MG63 (cell line): ENCODE data around the gene MTCH1. TPM values are rescaled to one million over a fixed set of nuclear protein-coding genes. Genes with fewer than 3 reads are reported as not detected.

ENCODE experiments used
- DNase-seq: peaks from one replicate; pipeline ENCODE4 v3.0.0-alpha.2; 2020
- H3K27me3 ChIP-seq: fragments of 250-450 bp; sonication (Bioruptor Pico); 2 replicates; pipeline ENCODE4 v1.5.1; 2020; ENCODE audit warnings: mild to moderate bottlenecking, moderate library complexity
- H3K36me3 ChIP-seq: fragments of 250-450 bp; sonication (Bioruptor Pico); 2 replicates; pipeline ENCODE4 v1.5.1; 2020; ENCODE audit warnings: mild to moderate bottlenecking, moderate library complexity
- H3K4me3 ChIP-seq: fragments of 250-450 bp; sonication (Bioruptor Pico); 2 replicates; pipeline ENCODE4 v1.5.1; 2020; ENCODE audit warnings: mild to moderate bottlenecking, moderate library complexity
- H3K9me3 ChIP-seq: fragments of 250-450 bp; sonication (Bioruptor Pico); 2 replicates; pipeline ENCODE4 v1.5.1; 2020; ENCODE audit warnings: mild to moderate bottlenecking, moderate library complexity
- total RNA-seq: library from RNA; depleted of rRNA; stranded (reverse); fragments of >200 nt; shearing (Covaris generic); gene quantifications from 2 replicates; pipeline ENCODE4 v1.2.3, GENCODE V29; 2014; ENCODE audit warnings: low replicate concordance

MTCH1 gene
- total RNA-seq, 1 experiment from 2014 or later = 270 TPM

DNA sequence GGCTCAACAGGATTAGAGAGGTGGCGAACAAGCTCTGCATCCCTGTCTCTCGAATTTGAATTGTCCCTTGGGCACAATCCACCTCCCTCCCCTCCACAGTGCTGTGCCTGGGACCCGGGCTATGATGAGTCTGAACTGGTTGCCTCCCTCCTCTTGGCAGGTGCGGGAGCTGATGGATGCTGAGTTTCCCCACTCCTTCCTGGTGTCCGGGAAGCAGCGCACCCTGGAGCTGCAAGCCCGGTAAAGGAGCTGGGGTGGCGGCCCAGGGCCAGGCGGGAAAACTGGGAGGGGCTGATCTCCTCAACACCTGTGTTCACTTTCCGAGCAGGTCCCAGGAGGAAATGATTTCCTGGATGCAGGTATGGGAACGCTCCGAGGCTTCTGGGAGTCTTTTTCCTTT, 34.4 kb upstream of the MTCH1 start:
- no peaks in the 10 kb centered on the region for H3K36me3 ChIP-seq
- H3K9me3 ChIP-seq = no peaks in the 10 kb centered on the region
- H3K27me3 ChIP-seq = no peaks in the 10 kb centered on the region
- H3K4me3 ChIP-seq = no peak overlapping the region
- no peak for DNase-seq

- Histone ChIP-seq H3K27me3 (no peaks in the 10 kb centered on the region), H3K9me3 (no peaks in the 10 kb centered on the region), H3K36me3 (no peaks in the 10 kb centered on the region), H3K4me3 (no peak overlapping the region)
- no peak for DNase-seq
These were observed 33.1 kb upstream of the MTCH1 start for GRCh38 chr6:37019065-37019450.

GRCh38 chr6:37018198-37019064, 32.4 kb upstream of the MTCH1 start:
- H3K9me3 ChIP-seq = no peaks in the 10 kb centered on the region
- no peaks in the 10 kb centered on the region for H3K27me3 ChIP-seq
- H3K4me3 ChIP-seq = no peak overlapping the region
- DNase-seq = peak; percentile 84
- H3K36me3 ChIP-seq = no peaks in the 10 kb centered on the region

DNA sequence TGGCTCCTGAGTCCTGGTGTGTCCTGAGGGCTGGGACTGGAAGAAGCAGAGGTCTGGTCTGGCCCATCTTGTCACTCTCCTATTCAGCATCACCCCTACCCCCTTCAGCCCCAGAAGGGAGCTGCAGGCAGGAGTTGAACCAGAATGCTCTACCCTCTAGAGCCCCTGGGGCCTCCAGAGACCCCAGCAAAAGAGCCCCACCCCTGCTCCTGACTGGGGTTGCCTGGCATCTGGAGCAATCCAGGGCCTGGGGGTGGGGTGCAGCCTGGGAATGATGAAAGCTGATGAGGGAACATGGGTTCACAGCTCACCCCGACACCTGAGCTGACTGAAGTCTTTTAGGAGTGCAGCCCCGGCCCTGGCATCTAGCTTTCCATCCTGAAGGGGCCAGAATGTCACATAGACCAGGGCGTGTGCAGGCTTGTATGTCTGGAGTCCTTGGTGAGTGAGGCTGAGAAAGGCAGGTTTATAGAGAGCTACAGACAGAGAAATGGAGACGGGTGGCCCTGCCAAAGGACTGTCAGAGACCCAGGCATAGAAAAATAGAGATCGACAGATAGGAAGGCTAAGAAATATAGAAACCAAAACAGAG, 31.7 kb upstream of the MTCH1 start:
- H3K27me3 ChIP-seq = no peaks in the 10 kb centered on the region
- no peaks in the 10 kb centered on the region for H3K36me3 ChIP-seq
- DNase-seq = no peak
- no peak overlapping the region for H3K4me3 ChIP-seq
- H3K9me3 ChIP-seq = no peaks in the 10 kb centered on the region

DNA sequence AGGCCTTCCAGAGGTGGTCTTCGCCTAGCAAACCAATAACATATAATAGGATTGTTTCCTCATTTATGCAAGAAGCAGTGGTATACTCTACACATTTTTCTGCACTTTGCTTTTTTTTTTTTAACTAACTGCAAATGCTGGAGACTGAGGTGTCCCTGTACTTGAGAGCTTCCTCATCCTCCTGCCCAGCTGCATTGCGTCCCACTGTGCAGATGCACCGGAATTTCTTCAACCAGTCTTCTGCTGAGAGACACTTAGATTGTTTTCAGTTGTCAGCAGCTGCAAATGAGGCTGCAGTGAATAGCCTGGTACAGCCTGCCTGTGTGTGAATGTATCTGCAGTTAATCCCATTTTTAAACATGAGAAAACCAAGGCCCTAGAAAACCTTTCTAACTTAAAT, 31.0 kb upstream of the MTCH1 start:
- Histone ChIP-seq H3K36me3 (no peaks in the 10 kb centered on the region), H3K27me3 (no peaks in the 10 kb centered on the region), H3K4me3 (no peak overlapping the region), H3K9me3 (no peaks in the 10 kb centered on the region)
- no peak for DNase-seq

DNA sequence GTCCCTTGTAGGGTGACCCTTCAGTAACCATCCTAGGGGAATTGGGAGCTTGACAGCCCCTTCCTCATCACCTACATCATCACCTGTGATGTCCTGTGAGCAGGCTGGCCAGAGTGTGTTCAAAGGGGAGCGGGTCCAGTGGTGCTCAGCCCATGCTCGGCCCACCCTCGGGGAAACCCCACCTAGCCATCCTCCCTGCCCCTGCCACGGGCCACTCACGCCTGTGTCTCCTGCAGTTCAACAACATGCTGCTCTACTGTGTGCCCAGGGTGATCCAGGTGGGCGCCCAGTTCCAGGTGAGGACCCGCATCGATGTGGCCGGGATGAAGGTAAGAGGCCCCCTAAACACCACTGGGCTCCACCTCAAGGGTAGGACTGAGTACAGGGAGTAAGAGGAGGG, 29.5 kb upstream of the MTCH1 start:
- DNase-seq = no peak
- Histone ChIP-seq H3K4me3 (no peak overlapping the region), H3K36me3 (no peaks in the 10 kb centered on the region), H3K27me3 (no peaks in the 10 kb centered on the region), H3K9me3 (no peaks in the 10 kb centered on the region)

DNA sequence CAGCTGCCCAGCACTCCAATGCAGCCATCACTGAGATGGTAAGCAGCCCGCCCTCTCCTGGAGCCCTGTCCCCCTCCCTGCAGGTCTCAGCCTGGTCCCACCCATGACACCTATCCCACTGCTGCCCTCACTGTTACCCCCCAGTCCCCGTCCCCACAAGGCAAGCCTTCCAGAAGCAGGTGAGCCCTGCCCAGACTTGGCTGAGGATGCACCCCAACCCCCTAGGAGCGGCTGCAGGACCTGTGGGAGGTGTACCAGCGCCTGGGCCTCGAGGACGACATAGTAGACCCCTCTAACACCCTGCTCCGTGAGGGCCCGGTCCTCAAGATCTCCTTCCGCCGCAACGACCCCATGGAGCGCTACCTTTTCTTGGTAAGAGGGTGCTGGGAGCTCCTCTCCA, 28.7 kb upstream of the MTCH1 start:
- H3K27me3 ChIP-seq = no peaks in the 10 kb centered on the region
- no peaks in the 10 kb centered on the region for H3K9me3 ChIP-seq
- DNase-seq = no peak
- H3K4me3 ChIP-seq = no peak overlapping the region
- no peaks in the 10 kb centered on the region for H3K36me3 ChIP-seq

DNA sequence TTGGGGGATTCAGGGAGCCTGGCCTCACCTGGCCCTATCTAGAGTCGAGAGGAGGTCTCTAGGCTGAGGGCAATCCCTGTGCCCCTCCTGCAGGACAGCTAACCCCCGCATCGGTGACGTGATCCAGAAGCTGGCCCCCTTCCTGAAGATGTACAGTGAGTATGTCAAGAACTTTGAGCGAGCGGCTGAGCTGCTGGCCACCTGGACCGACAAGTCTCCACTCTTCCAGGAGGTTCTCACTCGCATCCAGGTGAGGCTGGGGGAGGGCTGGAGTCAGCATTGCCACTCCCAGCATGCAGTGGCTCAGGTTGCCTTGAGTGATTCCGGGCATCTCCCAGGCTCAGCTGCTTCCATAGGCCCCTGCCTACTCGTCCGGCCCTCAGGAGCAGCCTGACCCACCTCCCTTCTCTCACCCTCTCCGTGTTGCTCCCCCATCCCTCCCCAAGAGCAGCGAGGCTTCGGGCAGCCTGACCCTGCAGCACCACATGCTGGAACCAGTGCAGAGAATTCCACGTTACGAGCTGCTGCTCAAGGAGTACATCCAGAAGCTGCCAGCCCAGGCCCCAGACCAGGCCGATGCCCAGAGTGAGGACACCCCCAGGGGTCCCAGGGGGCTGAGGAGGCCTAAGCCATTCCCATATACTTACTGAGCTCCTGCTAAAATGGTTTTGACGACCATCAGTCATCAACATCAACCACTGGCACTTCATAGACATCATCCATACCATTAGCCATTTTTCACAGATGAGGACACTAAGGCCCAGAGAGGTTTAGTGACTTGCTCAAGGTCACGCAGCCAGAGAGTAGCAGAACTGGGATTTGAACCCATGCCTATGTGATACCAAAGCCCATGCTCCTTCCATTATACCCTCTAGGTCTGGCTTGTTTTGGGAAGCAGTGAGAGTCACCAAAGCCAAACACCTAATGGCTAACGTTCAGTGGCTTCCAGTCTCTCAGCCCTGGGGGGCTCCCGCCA, 27.8 kb upstream of the MTCH1 start:
- Histone ChIP-seq H3K27me3 (no peaks in the 10 kb centered on the region), H3K4me3 (no peak overlapping the region), H3K9me3 (no peaks in the 10 kb centered on the region), H3K36me3 (no peaks in the 10 kb centered on the region)
- DNase-seq = no peak

- Histone ChIP-seq H3K36me3 (no peaks in the 10 kb centered on the region), H3K27me3 (no peaks in the 10 kb centered on the region), H3K4me3 (no peak overlapping the region), H3K9me3 (no peaks in the 10 kb centered on the region)
- DNase-seq = no peak
These were observed 25.8 kb upstream of the MTCH1 start for GRCh38 chr6:37011656-37012378.

- DNase-seq = no peak
- no peaks in the 10 kb centered on the region for H3K36me3 ChIP-seq
- no peak overlapping the region for H3K4me3 ChIP-seq
- H3K9me3 ChIP-seq = no peaks in the 10 kb centered on the region
- H3K27me3 ChIP-seq = no peaks in the 10 kb centered on the region
These were observed 24.5 kb upstream of the MTCH1 start for GRCh38 chr6:37010402-37010892.

- DNase-seq = no peak
- H3K4me3 ChIP-seq = no peak overlapping the region
- no peaks in the 10 kb centered on the region for H3K27me3 ChIP-seq
- H3K9me3 ChIP-seq = no peaks in the 10 kb centered on the region
- no peaks in the 10 kb centered on the region for H3K36me3 ChIP-seq
These were observed 22.8 kb upstream of the MTCH1 start for GRCh38 chr6:37008484-37009465.

- no peaks in the 10 kb centered on the region for H3K36me3 ChIP-seq
- no peak for DNase-seq
- H3K27me3 ChIP-seq = no peaks in the 10 kb centered on the region
- H3K9me3 ChIP-seq = no peaks in the 10 kb centered on the region
- H3K4me3 ChIP-seq = no peak overlapping the region
These were observed 21.5 kb upstream of the MTCH1 start for GRCh38 chr6:37007340-37008043.

GRCh38 chr6:37006793-37007339, 20.9 kb upstream of the MTCH1 start:
- peak; percentile 78 for DNase-seq
- H3K9me3 ChIP-seq = no peaks in the 10 kb centered on the region

DNA sequence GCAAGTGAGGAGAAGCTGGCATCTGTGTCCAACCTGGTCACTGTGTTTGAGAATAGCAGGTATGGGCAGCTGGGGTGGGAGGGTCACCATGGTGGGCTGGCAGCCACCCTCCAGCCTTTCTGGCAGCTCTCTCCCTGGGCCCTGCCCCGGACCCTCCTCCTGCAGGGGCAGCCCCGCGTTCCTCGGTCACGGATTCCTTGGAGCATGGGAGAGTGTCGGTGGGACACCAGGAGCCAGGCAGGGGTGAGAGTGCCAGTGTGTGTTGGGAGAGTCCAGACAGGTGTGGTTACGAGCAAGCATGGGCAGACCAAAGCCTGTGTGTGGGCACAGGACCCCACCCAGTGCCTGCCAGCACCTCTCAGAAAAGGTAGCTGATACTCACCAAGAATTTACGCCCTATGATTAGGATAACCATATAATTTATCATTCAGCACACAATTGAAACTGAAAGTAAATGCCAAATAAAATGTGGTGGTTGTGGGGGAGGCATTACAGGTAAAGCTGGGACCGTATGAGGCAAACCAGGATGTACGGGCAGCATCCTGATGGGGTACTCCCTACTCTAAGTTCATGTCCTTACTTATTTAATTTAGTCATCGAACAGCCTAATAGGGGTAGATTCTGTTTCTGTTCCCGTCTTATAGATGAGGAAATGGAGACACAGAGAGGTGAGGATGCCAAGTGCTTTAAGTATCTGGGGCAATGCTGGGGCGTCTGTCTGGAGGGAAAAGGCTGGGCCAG, 20.0 kb upstream of the MTCH1 start:
- no peak overlapping the region for H3K4me3 ChIP-seq
- no peaks in the 10 kb centered on the region for H3K27me3 ChIP-seq
- no peaks in the 10 kb centered on the region for H3K36me3 ChIP-seq
- H3K9me3 ChIP-seq = no peaks in the 10 kb centered on the region
- no peak for DNase-seq

More at GRCh38 chr6:37006793-37007339, 20.9 kb upstream of the MTCH1 start:
- no peaks in the 10 kb centered on the region for H3K36me3 ChIP-seq
- no peaks in the 10 kb centered on the region for H3K27me3 ChIP-seq
- H3K4me3 ChIP-seq = no peak overlapping the region
